Ovary (tissue), 3 donors: ENCODE results near the gene CCDC83.

Source experiments
- CTCF ChIP-seq, 3 donors: fragments of 450-650 bp in 2 of 3; fragments of 200-600 bp in 1 of 3; IDR thresholded peaks; one replicate each; pipeline versions ENCODE4 v1.5.1 to v1.8.0; 2016 to 2022; ENCODE audit warnings: antibody characterized with exemption in 3 of 3, mild to moderate bottlenecking in 1 of 3
- POLR2A ChIP-seq: fragments of 450-650 bp; IDR thresholded peaks from one replicate; pipeline ENCODE4 v1.6.1; 2017; ENCODE audit warnings: antibody characterized with exemption, mild to moderate bottlenecking, moderate library complexity
- donor health status: DM: no; HTN: no; CAD: no.

DNA sequence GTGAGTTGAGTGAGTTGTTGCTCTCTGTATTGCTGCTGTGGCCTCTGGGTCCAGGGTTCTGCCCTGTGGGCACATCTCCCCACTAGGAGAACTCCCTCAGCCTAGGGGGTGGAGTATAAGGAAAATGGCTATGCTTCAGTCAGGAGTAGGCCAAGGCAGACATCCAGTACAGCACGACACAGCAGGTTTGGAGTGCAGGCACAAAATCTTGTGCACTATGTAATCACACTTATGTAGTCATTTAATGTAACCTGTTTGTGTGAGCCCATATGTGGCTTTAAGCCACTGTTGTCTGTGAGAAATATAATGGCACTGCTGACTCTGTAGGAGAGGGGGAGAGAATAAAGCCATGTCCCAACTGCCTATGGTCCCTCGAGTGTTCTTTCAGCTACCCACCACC is 90.1 kb downstream of the CCDC83 start:
- TF ChIP-seq CTCF (IDR thresholded peaks at IDR 0.05) (no peak), POLR2A (no peak)
